GM23338 (cell line): ENCODE data around the gene KLLN. TPM values are rescaled to one million over a fixed set of nuclear protein-coding genes. Genes with fewer than 3 reads are reported as not detected.

ENCODE experiments used
- ATAC-seq: fragments of 200-7000 bp; cut with Tn5 transposase; 3 replicates; pipeline ENCODE4 v1.9.1; 2020
- DNase-seq: peaks from one replicate; pipeline ENCODE4 v3.0.0-alpha.2; 2015; ENCODE audit warnings: low spot score
- H2AFZ ChIP-seq: fragments of 200-600 bp; sonication (generic); 2 replicates; pipeline ENCODE4 v1.8.0; 2016; ENCODE audit warnings: antibody characterized with exemption, mild to moderate bottlenecking, moderate library complexity
- H3F3A ChIP-seq: fragments of 200-600 bp; sonication (generic); replicated peaks from 2 replicates; pipeline ENCODE4 v1.8.0; 2017; ENCODE audit warnings: antibody characterized with exemption, mixed run types, low read depth
- H3K27ac ChIP-seq: fragments of 200-600 bp; sonication (generic); 2 replicates; pipeline ENCODE4 v1.6.1; 2016; ENCODE audit warnings: low read depth
- H3K27me3 ChIP-seq: fragments of 200-600 bp; sonication (generic); 2 replicates; pipeline ENCODE4 v1.8.0; 2016; ENCODE audit warnings: mild to moderate bottlenecking, mixed run types, moderate library complexity; ENCODE audit not compliant: insufficient read depth
- H3K36me3 ChIP-seq: fragments of 200-600 bp; sonication (generic); 2 replicates; pipeline ENCODE4 v1.8.0; 2016; ENCODE audit warnings: mild to moderate bottlenecking; ENCODE audit not compliant: insufficient read depth
- H3K4me1 ChIP-seq: fragments of 200-600 bp; sonication (generic); 2 replicates; pipeline ENCODE4 v1.8.0; 2016; ENCODE audit warnings: mild to moderate bottlenecking, moderate library complexity; ENCODE audit not compliant: insufficient read depth
- H3K4me2 ChIP-seq: fragments of 200-600 bp; sonication (generic); 2 replicates; pipeline ENCODE4 v1.7.1; 2017; ENCODE audit warnings: mixed run types
- H3K4me3 ChIP-seq: fragments of 200-600 bp; sonication (generic); 2 replicates; pipeline ENCODE4 v1.6.1; 2016; ENCODE audit warnings: mixed run types
- H3K79me2 ChIP-seq: fragments of 200-600 bp; sonication (generic); replicated peaks from 2 replicates; pipeline ENCODE4 v1.8.0; 2017; ENCODE audit warnings: mild to moderate bottlenecking; ENCODE audit not compliant: insufficient read depth
- H3K9me2 ChIP-seq: fragments of 200-600 bp; sonication (generic); 2 replicates; pipeline ENCODE4 v1.8.0; 2017; ENCODE audit not compliant: insufficient read depth
- H4K20me1 ChIP-seq: fragments of 200-600 bp; sonication (generic); replicated peaks from 2 replicates; pipeline ENCODE4 v1.8.0; 2017; ENCODE audit warnings: mild to moderate bottlenecking; ENCODE audit not compliant: insufficient read depth
- H3K27ac Mint-ChIP-seq: 2 replicates; pipeline ENCODE4 v1.8.0; 2020; ENCODE audit warnings: inconsistent platforms, mild to moderate bottlenecking, moderate library complexity, mixed read lengths
- H3K27me3 Mint-ChIP-seq: 3 replicates; pipeline ENCODE4 v1.8.0; 2022; ENCODE audit warnings: low read depth, mild to moderate bottlenecking, moderate library complexity, mixed read lengths, inconsistent platforms; ENCODE audit not compliant: insufficient read depth, poor library complexity
- H3K36me3 Mint-ChIP-seq: 3 replicates; pipeline ENCODE4 v1.8.0; 2021; ENCODE audit warnings: low read depth, mild to moderate bottlenecking, inconsistent platforms, moderate library complexity, mixed read lengths
- H3K4me1 Mint-ChIP-seq: 3 replicates; pipeline ENCODE4 v1.8.0; 2020; ENCODE audit warnings: mild to moderate bottlenecking, inconsistent platforms, mixed read lengths
- H3K4me3 Mint-ChIP-seq: 3 replicates; pipeline ENCODE4 v1.8.0; 2021; ENCODE audit warnings: moderate library complexity, mild to moderate bottlenecking, inconsistent platforms, mixed read lengths
- H3K9me3 Mint-ChIP-seq: 3 replicates; pipeline ENCODE4 v1.8.0; 2020; ENCODE audit warnings: moderate library complexity, mild to moderate bottlenecking, inconsistent platforms, mixed read lengths
- CREB1 ChIP-seq: fragments of 250-450 bp; sonication (Bioruptor Pico); IDR thresholded peaks from 2 replicates; pipeline ENCODE4 v1.5.0; 2020; ENCODE audit warnings: low read depth, mild to moderate bottlenecking, moderate library complexity
- CTCF ChIP-seq, 2 experiments: fragments of 200-600 bp in 1 of 2; sonication (generic) in 1 of 2; conservative IDR thresholded peaks; 2 replicates each; pipeline versions ENCODE4 v1.5.1 to v1.6.1; 2016 to 2017; ENCODE audit warnings: antibody characterized with exemption in 2 of 2, low read depth in 2 of 2, mild to moderate bottlenecking in 2 of 2, moderate library complexity in 1 of 2
- ETS1 ChIP-seq: IDR thresholded peaks from 2 replicates; pipeline ENCODE4 v1.6.1; 2016; ENCODE audit warnings: antibody characterized with exemption
- EZH2 ChIP-seq: fragments of 200-600 bp; sonication (generic); IDR thresholded peaks from one replicate; pipeline ENCODE4 v1.8.0; 2017; ENCODE audit warnings: antibody characterized with exemption, mild to moderate bottlenecking, low read depth; ENCODE audit not compliant: unreplicated experiment
- EZH2phosphoT487 ChIP-seq: fragments of 200-600 bp; sonication (generic); IDR thresholded peaks from one replicate; pipeline ENCODE4 v1.8.1; 2018; ENCODE audit warnings: antibody characterized with exemption; ENCODE audit not compliant: unreplicated experiment
- JUNB ChIP-seq: IDR thresholded peaks from one replicate; pipeline ENCODE4 v1.6.1; 2016; ENCODE audit warnings: antibody characterized with exemption; ENCODE audit not compliant: unreplicated experiment
- NANOG ChIP-seq: IDR thresholded peaks from 2 replicates; pipeline ENCODE4 v1.6.1; 2016; ENCODE audit warnings: antibody characterized with exemption, borderline replicate concordance
- POLR2AphosphoS5 ChIP-seq: IDR thresholded peaks from 2 replicates; pipeline ENCODE4 v1.6.1; 2016; ENCODE audit warnings: antibody characterized with exemption, low read depth
- STAT1 ChIP-seq: IDR thresholded peaks from one replicate; pipeline ENCODE4 v1.6.1; 2016; ENCODE audit warnings: antibody characterized with exemption; ENCODE audit not compliant: unreplicated experiment
- ZNF114 ChIP-seq: fragments of 250-450 bp; sonication (Bioruptor Pico); IDR thresholded peaks from 2 replicates; pipeline ENCODE4 v1.5.0; 2020; ENCODE audit warnings: mild to moderate bottlenecking, moderate library complexity
- ZNF331 ChIP-seq: fragments of 250-450 bp; sonication (Bioruptor Pico); IDR thresholded peaks from 2 replicates; pipeline ENCODE4 v1.5.0; 2020; ENCODE audit warnings: low read depth, mild to moderate bottlenecking, moderate library complexity
- ZNF462 ChIP-seq: fragments of 250-450 bp; sonication (Bioruptor Pico); IDR thresholded peaks from 2 replicates; pipeline ENCODE4 v1.5.0; 2020; ENCODE audit warnings: mild to moderate bottlenecking, moderate library complexity
- polyA plus RNA-seq: library from polyadenylated mRNA; unstranded; fragments of >200 nt; fragmentation: Nextera tagmentation; extraction: Ambion mirVana; gene quantifications from 2 replicates; pipeline ENCODE4 v1.2.1, GENCODE V29; 2016
- total RNA-seq: library from RNA; depleted of rRNA; stranded (reverse); fragments of >200 nt; shearing (Covaris generic); gene quantifications from 2 replicates; pipeline ENCODE4 v1.2.3, GENCODE V29; 2014

Gene KLLN
- total and polyA plus RNA-seq, 2 experiments from 2014 or later = 0.24 to 0.29 TPM

- TF ChIP-seq ETS1 (no peak), POLR2AphosphoS5 (no peak)
Measured at GRCh38 chr10:87878664-87879459, 15.5 kb upstream of the KLLN start (continued).

- no peak for DNase-seq
- Histone ChIP-seq H4K20me1 (peaks cover 11% of the 10 kb centered on the region), H3K27ac (no peak overlapping the region), H3F3A (no peaks in the 10 kb centered on the region), H2AFZ (no peak overlapping the region), H3K27me3 (no peaks in the 10 kb centered on the region), H3K4me2 (no peak overlapping the region), H3K9me2 (no peaks in the 10 kb centered on the region), H3K4me3 (no peak overlapping the region), H3K4me1 (peaks cover 24% of the 10 kb centered on the region), H3K36me3 (no peaks in the 10 kb centered on the region), H3K79me2 (peaks cover 99% of the 10 kb centered on the region)
- Mint-ChIP-seq H3K36me3 (peaks cover 18% of the 10 kb centered on the region; the same call in 2 of the 3 replicates), H3K9me3 (no peaks in the 10 kb centered on the region; the same call in 1 of the 3 replicates), H3K4me1 (peaks cover 18% of the 10 kb centered on the region), H3K27ac (no peak overlapping the region), H3K4me3 (no peak overlapping the region), H3K27me3 (no peaks in the 10 kb centered on the region)
- no peak for ATAC-seq
- TF ChIP-seq POLR2AphosphoS5 (no peak), JUNB (no peak), NANOG (no peak), EZH2phosphoT487 (no peak), EZH2 (no peak), ZNF462 (CRISPR knock-in tag) (no peak), ETS1 (no peak), ZNF331 (no peak), STAT1 (no peak), CTCF (conservative IDR thresholded peaks at IDR 0.05; ENCODE audit: low read depth in 2 of 2) (no peak), CREB1 (CRISPR knock-in tag) (no peak), ZNF114 (CRISPR knock-in tag) (no peak)
Measured at GRCh38 chr10:87875929-87876571, 12.7 kb upstream of the KLLN start.
